ENCODE measurements around the gene SORL1. TPM values are rescaled to one million over a fixed set of nuclear protein-coding genes. Genes with fewer than 3 reads are reported as not detected.

The SORL1 gene
- total RNA-seq, 1 experiment from 2014 or later: 68.3 TPM

DNA sequence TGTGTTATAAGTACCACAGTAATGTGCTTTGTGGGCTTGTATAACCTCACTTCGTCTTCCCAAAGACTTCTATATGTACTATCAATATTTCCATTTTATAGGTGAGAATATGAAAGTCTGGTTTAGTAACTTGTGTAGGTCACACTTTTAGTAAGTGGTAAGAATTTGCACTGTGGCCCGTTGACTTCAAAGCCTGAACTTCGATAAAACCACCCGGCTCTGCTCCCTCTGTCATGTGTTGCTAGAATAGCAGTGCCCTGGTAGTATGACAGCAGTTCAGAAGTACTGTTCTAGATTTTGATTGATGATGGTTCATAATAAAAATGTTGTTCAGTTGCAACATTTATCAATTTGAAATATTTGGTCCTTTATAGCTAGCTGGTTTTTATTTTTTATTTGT, 110.9 kb downstream of the SORL1 start:
- H2BK120ac ChIP-seq (ENCODE audit: low read depth, low read length, poor library complexity, severe bottlenecking): no peak overlapping the region
- no peak overlapping the region for H3K4ac ChIP-seq (ENCODE audit: low read depth, low read length)
- no peaks in the 10 kb centered on the region for H3K79me1 ChIP-seq (ENCODE audit: insufficient read depth, low read depth, low read length, poor library complexity, severe bottlenecking)
- no peaks in the 10 kb centered on the region for H3K9me3 ChIP-seq (ENCODE audit: control insufficient read depth, low read depth, low read length)
- H4K20me1 ChIP-seq (ENCODE audit: control insufficient read depth, insufficient read depth, insufficient read length): no peaks in the 10 kb centered on the region
- no peaks in the 10 kb centered on the region for H3K27me3 ChIP-seq (ENCODE audit: insufficient read depth, low read length)
- H3K56ac ChIP-seq (ENCODE audit: insufficient read length, low read depth, low read length): no peak overlapping the region
- no peak overlapping the region for H3K4me3 Mint-ChIP-seq
- peaks cover 8 to 15% of the 10 kb centered on the region in 2 experiments for H3K4me1 Mint-ChIP-seq
- no peak overlapping the region for H2BK15ac ChIP-seq (ENCODE audit: low read depth, low read length)
- TF ChIP-seq CTCF (conservative IDR thresholded peaks at IDR 0.05): no peak
- no peak for DNase-seq
- H3K27me3 Mint-ChIP-seq (ENCODE audit: low read depth): no peaks in the 10 kb centered on the region
- H2AFZ ChIP-seq (ENCODE audit: low read length): no peak overlapping the region
- no peak overlapping the region for H4K8ac ChIP-seq (replicated peaks; ENCODE audit: insufficient read length, low read depth, low read length)
- no peak overlapping the region for H3K4me2 ChIP-seq (ENCODE audit: insufficient read depth, insufficient read length, low read length)
- H3K9ac ChIP-seq (ENCODE audit: extremely low read depth, insufficient read length, low read length): no peak overlapping the region
- H3K23ac ChIP-seq (ENCODE audit: insufficient read length, low read depth, low read length): no peak overlapping the region
- no peak overlapping the region for H2BK20ac ChIP-seq (ENCODE audit: low read depth, low read length, poor library complexity, severe bottlenecking)
- H3K27ac ChIP-seq (ENCODE audit: insufficient read length, low read depth, low read length): no peak overlapping the region
- no peaks in the 10 kb centered on the region for H3K9me3 Mint-ChIP-seq
- no CpG with 5 or more reads among the region's 4 CpGs for WGBS (ENCODE audit: extremely low coverage, insufficient read length, low lambda C conversion rate)
- H3K14ac ChIP-seq (ENCODE audit: insufficient read depth, low read length): no peak overlapping the region
- H2BK5ac ChIP-seq (ENCODE audit: insufficient read length, low read length): no peak overlapping the region
- no peaks in the 10 kb centered on the region; the same call in 1 of the 2 replicates for H3K79me2 ChIP-seq (ENCODE audit: insufficient read depth, low read length)
- H3K27ac Mint-ChIP-seq: no peak overlapping the region
- H4K5ac ChIP-seq (ENCODE audit: insufficient read length, low read depth, low read length): no peak overlapping the region
- peaks cover 22 to 61% (median 50%) of the 10 kb centered on the region in 3 experiments for H3K36me3 Mint-ChIP-seq (ENCODE audit: insufficient read depth in 1 of 3, low read depth in 3 of 3)
- no peak overlapping the region for H2AK5ac ChIP-seq (ENCODE audit: insufficient read length, low read length)
- H2BK12ac ChIP-seq (ENCODE audit: insufficient read length, low read depth, low read length): no peak overlapping the region
- no peaks in the 10 kb centered on the region for H3K23me2 ChIP-seq (ENCODE audit: insufficient read length, low read depth, low read length, poor library complexity, severe bottlenecking)
- no peak overlapping the region for H4K91ac ChIP-seq (ENCODE audit: insufficient read length, low read depth, low read length)
- no peak overlapping the region for H3T11ph ChIP-seq (ENCODE audit: low read length)
- H3K4me1 ChIP-seq (ENCODE audit: insufficient read depth, low read length): no peaks in the 10 kb centered on the region; the same call in 1 of the 2 replicates
- H3K18ac ChIP-seq (ENCODE audit: insufficient read length, low read depth, low read length): no peak overlapping the region

Measured in H9 (cell line).